Astrocyte of the cerebellum (primary cell): ENCODE results near the gene TTLL10.

Experiments
- DNase-seq: peaks from one replicate; pipeline ENCODE4 v3.0.0-alpha.2; 2011; ENCODE audit warnings: low read depth
- H3K4me3 ChIP-seq: 2 replicates; pipeline ENCODE4 v1.5.1; 2011; ENCODE audit warnings: mild to moderate bottlenecking, low read depth, low read length, moderate library complexity
- in situ Hi-C: cut with HindIII; loops from 2 replicates; pipeline ENCODE4 v1.10.0; 2017; ENCODE audit warnings: low sequenced_read_pairs
- TF ChIP-seq, protein P1 (sequence below): IDR thresholded peaks from 2 replicates; pipeline ENCODE4 v1.5.1; 2012; ENCODE audit warnings: low read length, low read depth, moderate library complexity, mild to moderate bottlenecking; ENCODE audit errors: missing control alignments

The TTLL10 gene

GRCh38 chr1:1176931-1177330 lies 3.3 kb downstream of the TTLL10 start:
- TF ChIP-seq, protein P1, sequence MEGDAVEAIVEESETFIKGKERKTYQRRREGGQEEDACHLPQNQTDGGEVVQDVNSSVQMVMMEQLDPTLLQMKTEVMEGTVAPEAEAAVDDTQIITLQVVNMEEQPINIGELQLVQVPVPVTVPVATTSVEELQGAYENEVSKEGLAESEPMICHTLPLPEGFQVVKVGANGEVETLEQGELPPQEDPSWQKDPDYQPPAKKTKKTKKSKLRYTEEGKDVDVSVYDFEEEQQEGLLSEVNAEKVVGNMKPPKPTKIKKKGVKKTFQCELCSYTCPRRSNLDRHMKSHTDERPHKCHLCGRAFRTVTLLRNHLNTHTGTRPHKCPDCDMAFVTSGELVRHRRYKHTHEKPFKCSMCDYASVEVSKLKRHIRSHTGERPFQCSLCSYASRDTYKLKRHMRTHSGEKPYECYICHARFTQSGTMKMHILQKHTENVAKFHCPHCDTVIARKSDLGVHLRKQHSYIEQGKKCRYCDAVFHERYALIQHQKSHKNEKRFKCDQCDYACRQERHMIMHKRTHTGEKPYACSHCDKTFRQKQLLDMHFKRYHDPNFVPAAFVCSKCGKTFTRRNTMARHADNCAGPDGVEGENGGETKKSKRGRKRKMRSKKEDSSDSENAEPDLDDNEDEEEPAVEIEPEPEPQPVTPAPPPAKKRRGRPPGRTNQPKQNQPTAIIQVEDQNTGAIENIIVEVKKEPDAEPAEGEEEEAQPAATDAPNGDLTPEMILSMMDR = no peak
- H3K4me3 ChIP-seq = no peak overlapping the region
- in situ Hi-C loops = no loop called here
- DNase-seq = no peak

DNA sequence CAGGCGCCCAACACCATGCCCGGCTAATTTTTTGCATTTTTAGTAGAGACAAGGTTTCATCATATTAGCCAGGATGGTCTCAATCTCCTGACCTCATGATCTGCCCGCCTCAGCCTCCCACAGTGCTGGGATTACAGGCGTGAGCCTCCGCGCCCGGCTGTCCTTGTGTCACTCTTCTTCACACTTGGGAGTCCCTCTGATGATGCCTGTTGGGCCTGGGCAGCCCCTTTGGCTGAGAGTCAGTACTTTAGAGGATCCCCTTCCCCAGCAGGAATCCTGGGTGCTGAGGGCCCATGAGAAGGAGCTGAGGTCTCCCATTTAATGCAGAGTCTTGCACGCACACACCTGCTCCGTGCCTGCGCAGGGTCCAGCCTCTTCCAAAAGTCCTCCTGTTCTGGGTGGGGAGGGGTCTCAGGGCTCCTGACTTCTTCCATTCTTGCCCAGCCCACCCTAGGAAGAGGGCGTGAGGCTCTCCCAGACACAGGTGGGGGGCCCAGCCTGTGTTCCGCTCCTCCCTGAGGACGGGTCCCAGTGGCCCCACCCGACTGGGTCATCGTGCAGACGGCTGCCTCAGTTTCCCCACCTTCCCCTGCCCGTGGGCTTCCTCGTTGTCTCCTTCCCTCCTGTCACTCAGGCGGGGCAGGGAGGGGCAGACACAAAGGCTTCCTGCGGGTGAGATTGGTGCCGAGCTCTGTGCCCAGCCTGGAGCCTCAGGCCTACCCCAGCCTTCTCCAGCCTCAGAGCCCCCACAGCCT lies 3.9 kb downstream of the TTLL10 start:
- DNase-seq = no peak
- H3K4me3 ChIP-seq = no peak overlapping the region
- TF ChIP-seq, protein P1 = no peak
- in situ Hi-C loops = no loop called here

GRCh38 chr1:1178794-1179331 lies 5.2 kb downstream of the TTLL10 start:
- in situ Hi-C loops = no loop called here
- DNase-seq = no peak
- TF ChIP-seq, protein P1 = no peak
- H3K4me3 ChIP-seq = no peak overlapping the region

- in situ Hi-C loops = no loop called here
- TF ChIP-seq, protein P1 = no peak
- H3K4me3 ChIP-seq = no peak overlapping the region
- no peak for DNase-seq
These were observed 5.8 kb downstream of the TTLL10 start for GRCh38 chr1:1179346-1179982.

DNA sequence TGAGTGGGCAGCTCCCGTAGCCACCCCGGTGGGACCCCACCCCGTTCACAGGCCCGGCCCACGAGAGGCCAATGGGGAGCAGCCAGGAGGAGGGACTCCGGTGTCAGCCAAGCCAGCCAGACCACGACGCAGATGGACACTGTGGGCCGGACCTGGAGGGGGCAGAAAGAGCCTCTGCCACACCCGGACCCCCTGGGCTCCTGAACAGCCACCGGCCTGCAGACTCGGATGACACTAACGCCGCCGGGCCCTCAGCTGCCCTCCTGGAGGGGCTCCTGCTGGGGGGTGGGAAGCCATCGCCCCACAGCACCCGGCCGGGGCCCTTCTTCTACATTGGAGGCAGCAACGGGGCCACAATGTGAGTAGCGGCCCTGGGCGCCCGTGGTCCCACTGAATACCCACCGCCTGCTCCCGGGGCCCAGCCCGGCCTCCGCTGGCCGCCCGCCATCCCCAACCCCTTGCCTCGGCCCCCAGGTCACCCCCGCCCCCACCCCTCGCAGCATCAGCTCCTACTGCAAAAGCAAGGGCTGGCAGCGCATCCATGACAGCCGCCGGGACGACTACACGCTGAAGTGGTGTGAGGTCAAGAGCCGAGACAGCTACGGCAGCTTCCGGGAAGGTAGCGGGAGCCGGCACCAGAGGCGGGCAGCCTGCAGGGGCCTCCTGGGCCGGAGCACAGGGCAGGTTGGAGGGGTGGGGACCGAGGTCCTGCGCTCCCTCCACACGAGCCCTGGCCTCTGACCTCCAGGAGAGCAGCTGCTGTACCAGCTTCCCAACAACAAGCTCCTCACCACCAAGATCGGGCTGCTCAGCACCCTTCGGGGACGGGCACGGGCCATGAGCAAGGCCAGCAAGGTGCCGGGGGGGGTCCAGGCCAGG lies 6.5 kb downstream of the TTLL10 start:
- no peak for DNase-seq
- no peak overlapping the region for H3K4me3 ChIP-seq
- in situ Hi-C loops = no loop called here
- TF ChIP-seq, protein P1 = no peak
